Measurements from ENCODE around the gene CYP3A5.
"Not testable (repeated sequence)": the region's sequence is repeated elsewhere in the genome, so short reads cannot be mapped to it uniquely, and the experiment has no call there.

Gene CYP3A5

DNA sequence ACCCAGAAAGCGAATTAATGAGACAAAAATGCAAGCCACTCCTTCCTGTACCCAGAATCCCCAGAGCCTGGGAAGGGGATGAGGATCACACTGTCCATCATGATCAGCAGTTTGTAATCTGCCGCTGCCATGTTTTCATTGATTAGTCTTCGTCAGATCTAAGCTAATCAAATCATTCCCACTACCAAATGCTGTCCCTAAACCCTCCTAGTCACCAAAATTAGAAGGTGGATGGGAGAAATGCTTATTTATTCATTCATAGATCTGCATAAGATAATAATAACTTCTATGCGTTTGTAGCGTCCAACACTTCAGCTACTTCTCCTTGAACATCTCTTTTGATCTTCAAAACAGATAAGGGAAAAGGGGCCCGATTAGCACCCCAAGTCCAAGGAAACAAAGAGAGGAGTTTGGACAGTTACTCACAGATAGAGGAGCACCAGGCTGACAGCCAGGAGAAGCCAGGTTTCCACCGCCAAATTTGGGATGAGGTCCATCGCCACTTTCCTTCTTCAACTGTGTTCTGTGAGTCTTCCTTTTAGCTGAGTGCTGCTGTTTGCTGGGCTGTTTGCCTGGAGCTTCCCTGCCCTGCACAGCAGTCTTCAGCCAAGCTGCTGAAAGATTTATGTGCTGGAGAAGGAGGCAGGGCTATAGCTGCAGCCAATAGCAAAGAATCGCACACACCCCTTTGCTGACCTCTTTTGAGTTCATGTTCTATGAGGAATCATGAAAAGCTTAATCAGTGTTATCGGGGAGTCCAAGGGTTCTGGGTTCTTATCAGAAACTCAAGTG, at the start of gene CYP3A5:
Gene CYP3A5, minus strand, starts transcription at position 597 of the 792 bp plus-strand sequence. Its CDS starts 100 bp downstream, at position 497.
- no peak for FAIRE-seq

- no peak for FAIRE-seq
Measured at GRCh38 chr7:99728615-99729014, 48.8 kb upstream of the CYP3A5 start.

DNA sequence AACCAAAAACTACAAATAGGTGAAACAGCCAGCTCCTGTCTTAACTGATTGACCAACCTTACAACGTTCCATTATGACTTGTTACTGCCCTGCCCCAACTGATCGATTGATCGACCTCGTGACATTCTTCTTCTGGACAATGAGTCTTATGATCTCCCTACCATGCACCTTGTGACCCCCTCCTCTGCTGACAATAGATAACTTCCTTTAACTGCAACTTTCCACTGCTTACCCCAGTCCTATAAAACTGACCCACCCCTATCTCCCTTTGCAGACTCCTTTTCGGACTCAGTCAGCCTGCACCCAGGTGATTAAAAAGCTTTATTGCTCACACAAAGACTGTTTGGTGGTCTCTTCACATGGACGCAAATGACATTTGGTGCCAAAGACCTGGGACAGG, 43.4 kb upstream of the CYP3A5 start:
- FAIRE-seq: not testable (repeated sequence)

- FAIRE-seq: no peak
Measured at GRCh38 chr7:99720800-99721595, 41.2 kb upstream of the CYP3A5 start.

DNA sequence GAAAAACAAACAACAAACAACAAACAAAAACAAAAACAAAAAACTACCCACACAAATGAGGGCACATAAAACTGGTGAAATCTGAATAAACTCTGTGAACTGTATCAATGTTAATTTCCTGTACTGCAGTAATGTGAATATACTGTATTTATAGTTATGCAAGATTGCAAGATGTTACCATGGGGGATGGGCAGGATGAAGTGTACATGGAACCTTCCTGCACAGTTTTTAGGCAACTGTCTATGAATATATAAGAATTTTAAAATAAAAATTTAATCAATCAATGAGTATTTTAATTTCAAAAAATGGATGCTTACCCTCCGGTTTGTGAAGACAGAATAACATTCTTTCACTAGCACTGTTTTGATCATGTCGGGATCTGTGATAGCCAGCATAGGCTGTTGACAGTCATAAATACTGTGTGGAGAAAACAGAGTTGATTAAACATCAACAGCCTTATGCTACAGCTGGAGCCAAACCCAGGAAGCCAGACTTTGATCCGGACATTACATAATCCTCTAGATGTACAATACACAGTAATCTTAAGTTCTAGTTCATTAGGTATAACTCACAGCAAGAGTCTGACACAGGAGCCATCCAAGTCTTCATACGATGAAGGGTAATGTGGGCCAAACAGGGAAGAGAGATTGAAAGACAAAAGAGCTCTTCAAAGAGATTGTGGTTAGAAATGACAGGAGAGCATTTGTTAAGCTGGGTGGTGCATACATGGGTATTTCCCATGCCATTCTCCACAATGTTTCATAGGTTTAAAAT, 40.4 kb upstream of the CYP3A5 start:
- no peak for FAIRE-seq

GRCh38 chr7:99713995-99714570, 34.3 kb upstream of the CYP3A5 start:
- no peak for FAIRE-seq

DNA sequence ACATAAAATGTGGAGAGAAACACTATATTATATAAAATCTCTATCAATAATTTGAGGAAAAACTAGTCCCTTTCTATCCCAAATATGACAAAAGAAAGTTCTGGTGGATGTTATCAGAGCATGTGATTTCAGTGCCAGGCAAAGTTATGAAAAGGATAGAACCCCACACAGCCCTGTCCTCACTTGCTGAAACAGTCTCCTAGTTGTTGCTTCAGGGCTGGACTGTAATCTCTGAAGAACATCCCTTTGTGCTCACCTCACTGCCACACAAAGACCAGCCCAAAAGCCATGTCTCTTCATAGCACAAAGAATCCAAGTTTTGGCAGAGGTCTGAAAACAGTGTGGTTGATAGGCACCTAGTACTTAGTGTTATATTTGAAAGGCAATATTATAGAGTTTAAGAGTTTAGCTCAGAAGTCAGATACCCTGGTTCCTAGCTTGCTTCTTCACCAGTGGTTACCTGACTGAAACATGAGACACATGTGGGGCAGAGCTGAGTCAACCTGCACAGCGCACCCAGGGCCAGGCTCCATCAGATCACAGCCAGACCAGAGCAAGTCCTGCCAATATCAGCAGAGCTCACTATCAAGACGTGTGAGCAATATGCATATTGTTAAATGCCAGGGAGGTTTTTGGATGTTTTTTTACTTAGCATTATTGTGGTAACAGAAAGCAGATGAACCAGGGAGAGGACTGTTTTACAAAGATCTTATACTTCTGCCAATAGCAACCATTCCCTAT, 30.2 kb upstream of the CYP3A5 start:
- FAIRE-seq: no peak

- no peak for FAIRE-seq
Measured at GRCh38 chr7:99709260-99709659, 29.5 kb upstream of the CYP3A5 start.

- no peak for FAIRE-seq
Measured at GRCh38 chr7:99707096-99707495, 27.3 kb upstream of the CYP3A5 start.

GRCh38 chr7:99699946-99700345, 20.1 kb upstream of the CYP3A5 start:
- FAIRE-seq: no peak

DNA sequence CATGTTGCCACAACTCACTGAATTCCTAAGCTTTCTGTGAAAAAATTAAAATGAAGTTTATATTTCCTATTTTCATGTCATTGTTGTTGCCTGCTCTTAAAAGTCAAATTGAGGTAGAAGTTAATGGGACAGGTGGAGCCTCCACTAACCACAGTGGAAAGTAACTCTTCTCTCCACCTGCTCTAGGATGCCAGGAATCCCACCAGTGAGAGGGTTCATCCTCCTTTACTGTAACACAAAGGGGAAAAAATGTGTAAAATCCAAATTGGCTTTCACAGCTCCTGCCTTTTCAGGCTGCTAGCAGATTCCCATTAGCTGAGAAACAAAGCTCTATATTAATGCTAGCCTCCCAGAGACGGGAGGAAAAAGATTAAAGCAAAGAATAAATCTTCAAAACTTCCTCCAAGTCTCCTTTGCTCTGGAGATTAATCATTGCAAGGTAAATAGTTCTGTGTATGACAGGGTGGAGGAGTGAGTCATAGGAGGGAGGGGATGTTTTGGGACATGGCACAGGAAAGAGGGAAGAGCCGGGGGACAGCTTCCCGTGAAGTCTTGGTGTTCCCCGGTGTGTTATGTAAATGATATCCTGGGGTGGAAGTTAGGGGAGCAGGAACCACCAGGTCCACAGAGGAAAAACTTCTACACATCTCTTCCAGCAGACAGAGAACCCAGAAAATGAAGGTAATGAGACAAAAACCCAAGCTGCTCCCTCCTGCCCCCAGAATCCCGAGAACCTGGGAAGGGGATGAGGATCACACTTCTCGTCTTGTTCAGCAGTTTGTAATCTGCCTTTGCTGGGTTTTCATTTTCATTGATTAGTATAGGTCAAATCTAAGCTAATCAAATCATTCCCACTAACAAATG, 19.3 kb upstream of the CYP3A5 start:
- FAIRE-seq: not testable (repeated sequence)

DNA sequence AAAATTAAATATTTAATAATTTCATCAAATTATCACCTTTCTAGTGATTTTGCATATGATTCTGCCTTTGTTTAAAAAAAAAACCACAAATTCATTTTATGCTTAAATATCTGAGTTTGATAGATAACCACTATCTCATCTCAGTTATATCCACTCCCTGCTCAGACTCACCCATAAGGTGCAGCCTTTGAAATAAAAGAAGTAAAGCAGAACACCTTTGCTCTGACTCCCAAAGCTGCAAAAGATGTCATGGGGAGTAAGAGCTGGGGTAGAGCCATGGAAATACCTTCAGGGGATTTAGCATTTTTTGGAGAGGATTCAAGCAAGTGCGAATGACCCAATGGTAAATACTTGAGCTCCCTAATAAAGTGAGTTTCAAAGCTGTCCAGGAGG, 15.1 kb upstream of the CYP3A5 start:
- no peak for FAIRE-seq

GRCh38 chr7:99694201-99694911, 14.6 kb upstream of the CYP3A5 start:
- no peak for FAIRE-seq

- FAIRE-seq: no peak
Measured at GRCh38 chr7:99693427-99694200, 13.8 kb upstream of the CYP3A5 start.

- no peak for FAIRE-seq
Measured at GRCh38 chr7:99693100-99693426, 13.3 kb upstream of the CYP3A5 start.

GRCh38 chr7:99692563-99692962, 12.8 kb upstream of the CYP3A5 start:
- FAIRE-seq: not testable (repeated sequence)

DNA sequence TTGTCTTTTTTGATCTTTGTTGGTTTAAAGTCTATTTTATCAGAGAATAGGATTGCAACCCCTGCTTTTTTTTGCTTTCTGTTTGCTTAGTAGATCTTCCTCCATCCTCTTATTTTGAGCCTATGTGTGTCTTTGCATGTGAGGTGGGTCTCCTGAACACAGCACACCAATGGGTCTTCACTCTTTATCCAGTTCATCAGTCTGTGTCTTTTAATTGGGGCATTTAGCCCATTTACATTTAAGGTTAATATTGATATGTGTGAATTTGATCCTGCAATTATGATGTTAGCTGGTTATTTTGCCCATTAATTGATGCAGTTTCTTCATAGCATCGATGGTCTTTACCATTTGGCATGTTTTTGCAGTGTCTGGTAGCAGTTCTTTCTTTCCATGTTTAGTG, 11.9 kb upstream of the CYP3A5 start:
- not testable (repeated sequence) for FAIRE-seq

GRCh38 chr7:99690918-99691317, 11.1 kb upstream of the CYP3A5 start:
- not testable (repeated sequence) for FAIRE-seq

GRCh38 chr7:99685871-99686608, 6.2 kb upstream of the CYP3A5 start:
- FAIRE-seq: not testable (repeated sequence)
